GF-D8 (cell line): Measurements from ENCODE around the gene ATP6V0A1.
A peak's percentile ranks its signal among the peaks of the same experiment; 100 is the strongest.
"Not testable (repeated sequence)": the region's sequence is repeated elsewhere in the genome, so short reads cannot be mapped to it uniquely, and the experiment has no call there.

Experiments
- DNase-seq: peaks from one replicate; lab custom pipeline; 2025; lab: John Stamatoyannopoulos, UW

The ATP6V0A1 gene

GRCh38 chr17:42477173-42477572 is 18.5 kb downstream of the ATP6V0A1 start:
- no peak for DNase-seq

DNA sequence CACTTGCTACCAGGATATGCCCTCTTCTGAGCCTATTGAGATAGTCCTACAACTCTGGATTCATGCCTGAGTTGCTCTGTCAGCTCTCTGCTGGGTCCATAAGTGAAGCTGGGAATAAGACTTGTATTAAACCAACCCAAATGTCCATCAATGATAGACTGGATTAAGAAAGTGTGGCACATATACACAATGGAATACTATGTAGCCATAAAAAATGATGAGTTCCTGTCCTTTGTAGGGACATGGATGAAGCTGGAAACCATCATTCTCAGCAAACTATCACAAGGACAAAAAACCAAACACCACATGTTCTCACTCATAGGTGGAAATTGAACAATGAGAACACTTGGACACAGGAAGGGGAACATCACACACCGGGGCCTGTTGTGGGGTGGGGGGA is 19.1 kb downstream of the ATP6V0A1 start:
- DNase-seq = not testable (repeated sequence)

- DNase-seq = no peak
Observed at GRCh38 chr17:42484304-42484703, 25.6 kb downstream of the ATP6V0A1 start.

- DNase-seq = no peak
Observed at GRCh38 chr17:42485680-42486079, 27.0 kb downstream of the ATP6V0A1 start.

DNA sequence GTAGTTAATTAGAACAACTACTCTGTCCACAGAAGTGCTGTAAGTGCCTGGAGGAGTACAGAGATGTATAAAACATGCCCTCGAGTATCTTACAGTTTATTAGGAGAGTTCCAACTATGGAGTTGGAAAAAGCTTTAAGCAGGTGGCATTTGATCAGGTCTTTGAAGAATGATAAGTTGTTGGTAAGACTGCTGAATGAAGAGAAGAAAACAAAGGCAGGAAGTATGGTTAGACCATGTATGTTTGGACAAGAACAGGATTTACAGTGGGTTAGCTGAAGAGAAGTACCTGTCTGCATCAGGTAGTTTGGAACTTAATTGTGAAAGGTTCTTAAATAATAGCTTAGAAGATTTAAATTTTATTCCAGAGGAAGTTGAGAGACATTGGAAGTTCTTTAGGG is 29.4 kb downstream of the ATP6V0A1 start:
- DNase-seq = no peak

DNA sequence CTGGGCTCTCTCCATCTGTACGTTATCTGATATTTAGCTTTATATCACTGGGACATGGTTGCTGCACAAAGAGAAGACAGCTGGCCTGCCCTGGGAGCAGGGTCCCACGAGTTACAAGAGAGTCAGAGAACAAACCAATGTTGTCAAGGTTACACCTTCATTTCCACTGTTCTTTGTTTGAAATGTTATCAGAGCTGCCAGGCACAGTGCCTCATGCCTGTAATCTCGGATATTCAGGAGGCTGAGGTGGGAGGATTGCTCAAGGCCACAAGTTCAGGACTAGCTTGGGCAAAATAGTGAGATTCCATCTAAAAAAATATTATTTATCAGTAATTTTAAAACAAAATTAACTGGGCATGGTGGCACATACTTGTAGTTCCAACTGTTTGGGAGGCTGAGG is 34.6 kb downstream of the ATP6V0A1 start:
- DNase-seq = no peak

- no peak for DNase-seq
Observed at GRCh38 chr17:42494673-42495072, 36.0 kb downstream of the ATP6V0A1 start.

DNA sequence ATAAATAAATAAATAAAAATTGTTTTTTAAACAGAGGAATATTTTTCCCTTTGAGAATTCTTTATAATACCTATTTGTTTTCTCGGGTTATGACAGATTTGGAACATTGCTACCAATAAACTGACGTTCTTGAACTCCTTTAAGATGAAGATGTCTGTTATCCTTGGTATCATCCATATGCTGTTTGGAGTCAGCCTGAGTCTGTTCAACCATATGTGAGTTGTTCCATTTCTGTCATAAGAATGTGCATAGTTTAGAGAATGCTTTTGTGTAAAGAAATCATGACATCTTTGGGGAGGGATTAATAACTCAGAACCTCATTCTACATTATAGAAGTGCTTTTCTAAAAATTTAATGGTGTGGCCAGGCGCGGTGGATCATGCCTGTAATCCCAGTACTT is 40.1 kb downstream of the ATP6V0A1 start:
- no peak for DNase-seq

GRCh38 chr17:42502091-42502490 is 43.4 kb downstream of the ATP6V0A1 start:
- no peak for DNase-seq

GRCh38 chr17:42502926-42503325 is 44.2 kb downstream of the ATP6V0A1 start:
- DNase-seq = no peak

GRCh38 chr17:42507671-42508070 is 49.0 kb downstream of the ATP6V0A1 start:
- DNase-seq = no peak

DNA sequence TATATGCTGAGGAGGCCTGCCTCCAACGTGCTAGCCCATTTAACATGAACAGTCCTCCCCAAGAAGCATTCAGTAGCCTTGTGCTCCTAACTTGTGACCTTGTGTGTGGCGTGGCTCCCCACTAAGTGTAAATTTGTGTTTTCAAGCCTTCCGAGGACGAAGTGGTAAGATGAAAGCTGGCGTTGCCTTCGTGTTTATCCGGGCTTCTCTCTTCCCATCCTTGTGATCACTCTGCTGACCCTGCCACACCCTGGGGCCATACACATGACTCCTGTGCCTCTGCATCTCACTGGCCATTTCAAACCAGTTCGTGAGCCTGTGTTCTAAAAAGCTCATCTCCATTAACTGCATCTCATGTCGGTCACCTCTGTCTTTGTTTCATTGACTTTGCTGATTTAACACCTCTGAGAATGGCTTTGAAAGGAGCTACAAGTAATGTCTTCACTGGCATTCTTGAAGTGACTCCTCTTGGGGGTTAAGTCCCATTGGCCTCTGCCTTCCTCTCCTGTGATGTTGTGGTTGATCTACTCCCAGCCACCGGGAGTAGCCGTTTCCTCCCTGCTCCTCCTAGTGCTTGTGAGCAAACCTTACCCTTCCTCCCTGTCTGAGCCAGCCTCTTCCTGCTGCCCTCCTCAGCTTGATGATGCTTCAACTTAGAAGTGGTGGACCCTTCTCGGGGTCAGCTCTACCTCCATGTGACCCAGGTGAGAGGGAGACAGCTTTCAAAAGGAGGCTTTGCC is 49.9 kb downstream of the ATP6V0A1 start:
- DNase-seq = no peak

DNA sequence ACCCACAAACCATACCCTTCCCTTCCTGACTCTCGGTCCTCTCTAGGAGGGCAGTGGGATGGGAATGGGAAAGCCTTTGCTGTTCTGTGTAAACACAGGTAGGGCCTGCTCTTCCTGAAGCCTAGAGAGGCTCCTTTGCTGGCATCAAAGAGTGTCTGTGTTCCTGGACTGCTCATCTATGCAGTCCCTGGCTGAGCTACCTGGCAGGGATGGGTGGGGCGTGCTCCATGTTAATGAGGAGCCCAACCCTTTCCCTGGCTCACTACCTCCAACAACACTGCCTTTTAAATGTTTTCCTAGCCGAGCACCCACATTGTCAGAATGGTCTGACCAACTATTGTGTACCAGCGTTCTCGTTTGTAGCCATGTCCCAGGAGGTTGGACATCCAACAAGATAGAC is 50.7 kb downstream of the ATP6V0A1 start:
- no peak for DNase-seq

GRCh38 chr17:42509841-42510240 is 51.2 kb downstream of the ATP6V0A1 start:
- DNase-seq = no peak

GRCh38 chr17:42512246-42512645 is 53.6 kb downstream of the ATP6V0A1 start:
- DNase-seq = no peak

GRCh38 chr17:42512733-42513251 is 54.1 kb downstream of the ATP6V0A1 start:
- DNase-seq = no peak

GRCh38 chr17:42513686-42514085 is 55.0 kb downstream of the ATP6V0A1 start:
- no peak for DNase-seq

DNA sequence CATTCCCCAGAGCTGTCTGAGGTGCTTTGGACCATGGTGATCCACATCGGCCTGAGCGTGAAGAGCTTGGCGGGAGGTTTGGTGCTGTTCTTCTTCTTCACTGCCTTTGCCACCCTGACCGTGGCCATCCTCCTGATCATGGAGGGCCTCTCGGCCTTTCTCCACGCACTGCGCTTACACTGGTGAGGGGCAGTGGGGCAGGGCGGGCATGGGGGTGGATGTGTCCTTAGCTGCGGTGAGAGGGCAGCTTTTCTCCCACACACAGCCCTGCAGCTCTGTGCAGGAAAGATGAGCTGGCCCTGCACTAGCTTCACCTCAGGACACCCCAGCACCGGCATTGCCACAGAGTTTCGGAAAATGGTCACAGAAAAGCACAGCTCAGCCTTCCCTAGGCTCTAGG is 55.6 kb downstream of the ATP6V0A1 start:
- no peak for DNase-seq

GRCh38 chr17:42514867-42515266 is 56.2 kb downstream of the ATP6V0A1 start:
- no peak for DNase-seq

GRCh38 chr17:42517516-42517915 is 58.8 kb downstream of the ATP6V0A1 start:
- DNase-seq = peak; percentile 28

GRCh38 chr17:42518046-42518754 is 59.5 kb downstream of the ATP6V0A1 start:
- DNase-seq = peak; percentile 24

- peak; percentile 25 for DNase-seq
Observed at GRCh38 chr17:42518755-42519545, 60.3 kb downstream of the ATP6V0A1 start.
